Iris pigment epithelial cell (primary cell): ENCODE results near the gene SHQ1.

ENCODE experiments used
- DNase-seq: peaks from one replicate; pipeline ENCODE4 v3.0.0-alpha.2; 2011; ENCODE audit warnings: low read depth

SHQ1 gene

GRCh38 chr3:72848703-72849081 is 447 bp upstream of the SHQ1 start:
- no peak for DNase-seq

GRCh38 chr3:72847282-72847681 is 963 bp downstream of the SHQ1 start:
- no peak for DNase-seq

- no peak for DNase-seq
Measured at GRCh38 chr3:72846166-72846565, 2.1 kb downstream of the SHQ1 start.

- peak; percentile 37 for DNase-seq
Measured at GRCh38 chr3:72844436-72844993, 3.7 kb downstream of the SHQ1 start.

- DNase-seq = no peak
Measured at GRCh38 chr3:72839057-72839456, 9.2 kb downstream of the SHQ1 start.

GRCh38 chr3:72836923-72837322 is 11.3 kb downstream of the SHQ1 start:
- DNase-seq = no peak

- no peak for DNase-seq
Measured at GRCh38 chr3:72836416-72836815, 11.8 kb downstream of the SHQ1 start.

GRCh38 chr3:72830452-72831223 is 17.6 kb downstream of the SHQ1 start:
- DNase-seq = peak; percentile 79

GRCh38 chr3:72829701-72830100 is 18.5 kb downstream of the SHQ1 start:
- DNase-seq = peak; percentile 50

- DNase-seq = peak; percentile 73
Measured at GRCh38 chr3:72821161-72821781, 27.0 kb downstream of the SHQ1 start.

- DNase-seq = peak; percentile 65
Measured at GRCh38 chr3:72820415-72820814, 27.8 kb downstream of the SHQ1 start.

GRCh38 chr3:72818905-72819304 is 29.3 kb downstream of the SHQ1 start:
- DNase-seq = peak; percentile 95

- peak; percentile 38 for DNase-seq
Measured at GRCh38 chr3:72818092-72818773, 30.0 kb downstream of the SHQ1 start.

GRCh38 chr3:72816862-72817355 is 31.3 kb downstream of the SHQ1 start:
- DNase-seq = no peak

GRCh38 chr3:72814308-72814707 is 33.9 kb downstream of the SHQ1 start:
- DNase-seq = no peak

GRCh38 chr3:72812201-72812600 is 36.0 kb downstream of the SHQ1 start:
- no peak for DNase-seq

GRCh38 chr3:72811571-72811970 is 36.7 kb downstream of the SHQ1 start:
- no peak for DNase-seq

- DNase-seq = no peak
Measured at GRCh38 chr3:72810659-72811434, 37.4 kb downstream of the SHQ1 start.

- DNase-seq = no peak
Measured at GRCh38 chr3:72810063-72810462, 38.2 kb downstream of the SHQ1 start.

- no peak for DNase-seq
Measured at GRCh38 chr3:72804361-72804760, 43.9 kb downstream of the SHQ1 start.

GRCh38 chr3:72803573-72803972 is 44.7 kb downstream of the SHQ1 start:
- no peak for DNase-seq

- no peak for DNase-seq
Measured at GRCh38 chr3:72802001-72802400, 46.2 kb downstream of the SHQ1 start.
